ENCODE data around the gene HYDIN. TPM values are rescaled to one million over a fixed set of nuclear protein-coding genes. Genes with fewer than 3 reads are reported as not detected.

The HYDIN gene
- polyA plus RNA-seq, 1 donor from 2014 or later = 2.2 TPM

- no peak for TF ChIP-seq TAF1 (IDR thresholded peaks at IDR 0.05; ENCODE audit: low read depth)
- no peak for TF ChIP-seq CTCF (IDR thresholded peaks at IDR 0.05; ENCODE audit: poor library complexity, severe bottlenecking)
Observed at GRCh38 chr16:70767377-70768202, 462.9 kb downstream of the HYDIN start (continued).

DNA sequence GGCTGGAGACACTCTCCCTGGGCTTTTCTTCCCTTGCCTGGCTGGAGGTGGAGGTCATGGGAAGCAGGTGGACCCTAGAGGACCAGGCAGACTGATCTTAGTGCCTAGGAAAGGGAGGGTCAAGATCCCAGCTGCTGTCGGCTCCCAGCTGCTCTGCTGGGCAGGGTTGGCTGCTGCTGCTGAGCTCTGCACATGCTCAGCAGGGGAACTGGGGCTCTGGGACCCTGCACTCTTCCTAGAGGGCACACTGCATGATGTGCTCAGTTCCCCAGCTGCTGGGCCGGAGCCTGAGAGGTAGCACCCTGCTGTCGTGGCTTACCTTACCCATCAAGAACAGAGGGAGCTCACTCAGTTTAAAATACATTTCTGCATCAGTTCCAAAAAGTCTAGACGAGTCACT lies 463.9 kb downstream of the HYDIN start:
- Histone ChIP-seq H3K79me2 (replicated peaks; ENCODE audit: insufficient read depth, low read length) (no peaks in the 10 kb centered on the region), H3K27ac (ENCODE audit: low read length) (no peak overlapping the region), H4K20me1 (ENCODE audit: insufficient read depth) (no peaks in the 10 kb centered on the region), H3K9me3 (ENCODE audit: low read length) (no peaks in the 10 kb centered on the region), H3K4me2 (ENCODE audit: low read length) (no peak overlapping the region), H3K9ac (ENCODE audit: low read length) (no peak overlapping the region), H3K9me2 (ENCODE audit: insufficient read depth, low read length) (no peaks in the 10 kb centered on the region), H3K36me3 (ENCODE audit: insufficient read depth, low read length) (no peaks in the 10 kb centered on the region), H3K4me3 (ENCODE audit: low read length) (no peak overlapping the region), H2AFZ (ENCODE audit: low read depth, low read length) (no peak overlapping the region), H3F3A (ENCODE audit: insufficient read depth, low read length, poor library complexity, severe bottlenecking) (no peaks in the 10 kb centered on the region), H3K27me3 (ENCODE audit: insufficient read depth, low read depth, low read length) (no peaks in the 10 kb centered on the region)
- TF ChIP-seq EZH2 (IDR thresholded peaks at IDR 0.05; ENCODE audit: borderline replicate concordance, insufficient read depth, low read length, poor library complexity, severe bottlenecking) (no peak), CTCF (IDR thresholded peaks at IDR 0.05; ENCODE audit: poor library complexity, severe bottlenecking) (no peak), POLR2AphosphoS5 (IDR thresholded peaks at IDR 0.05) (no peak), SMC3 (conservative IDR thresholded peaks at IDR 0.05; ENCODE audit: poor library complexity) (no peak), TAF1 (IDR thresholded peaks at IDR 0.05; ENCODE audit: low read depth) (no peak), EP300 (conservative IDR thresholded peaks at IDR 0.05; ENCODE audit: poor library complexity, severe bottlenecking) (no peak)

GRCh38 chr16:70766176-70766575 lies 464.3 kb downstream of the HYDIN start:
- Histone ChIP-seq H3K9me3 (ENCODE audit: low read length) (no peaks in the 10 kb centered on the region), H3K79me2 (replicated peaks; ENCODE audit: insufficient read depth, low read length) (no peaks in the 10 kb centered on the region), H3K27ac (ENCODE audit: low read length) (no peak overlapping the region), H3F3A (ENCODE audit: insufficient read depth, low read length, poor library complexity, severe bottlenecking) (no peaks in the 10 kb centered on the region), H3K9me2 (ENCODE audit: insufficient read depth, low read length) (no peaks in the 10 kb centered on the region), H3K4me2 (ENCODE audit: low read length) (no peak overlapping the region), H3K36me3 (ENCODE audit: insufficient read depth, low read length) (no peaks in the 10 kb centered on the region), H2AFZ (ENCODE audit: low read depth, low read length) (no peak overlapping the region), H3K9ac (ENCODE audit: low read length) (no peak overlapping the region), H3K4me3 (ENCODE audit: low read length) (no peak overlapping the region), H4K20me1 (ENCODE audit: insufficient read depth) (no peaks in the 10 kb centered on the region), H3K27me3 (ENCODE audit: insufficient read depth, low read depth, low read length) (no peaks in the 10 kb centered on the region)
- TF ChIP-seq SMC3 (conservative IDR thresholded peaks at IDR 0.05; ENCODE audit: poor library complexity) (no peak), EP300 (conservative IDR thresholded peaks at IDR 0.05; ENCODE audit: poor library complexity, severe bottlenecking) (no peak), TAF1 (IDR thresholded peaks at IDR 0.05; ENCODE audit: low read depth) (no peak), CTCF (IDR thresholded peaks at IDR 0.05; ENCODE audit: poor library complexity, severe bottlenecking) (no peak), EZH2 (IDR thresholded peaks at IDR 0.05; ENCODE audit: borderline replicate concordance, insufficient read depth, low read length, poor library complexity, severe bottlenecking) (no peak), MXI1 (conservative IDR thresholded peaks at IDR 0.05; ENCODE audit: poor library complexity, severe bottlenecking) (no peak), RAD21 (conservative IDR thresholded peaks at IDR 0.05) (no peak), POLR2AphosphoS5 (IDR thresholded peaks at IDR 0.05) (no peak)
- TF ChIP-seq, protein P1, sequence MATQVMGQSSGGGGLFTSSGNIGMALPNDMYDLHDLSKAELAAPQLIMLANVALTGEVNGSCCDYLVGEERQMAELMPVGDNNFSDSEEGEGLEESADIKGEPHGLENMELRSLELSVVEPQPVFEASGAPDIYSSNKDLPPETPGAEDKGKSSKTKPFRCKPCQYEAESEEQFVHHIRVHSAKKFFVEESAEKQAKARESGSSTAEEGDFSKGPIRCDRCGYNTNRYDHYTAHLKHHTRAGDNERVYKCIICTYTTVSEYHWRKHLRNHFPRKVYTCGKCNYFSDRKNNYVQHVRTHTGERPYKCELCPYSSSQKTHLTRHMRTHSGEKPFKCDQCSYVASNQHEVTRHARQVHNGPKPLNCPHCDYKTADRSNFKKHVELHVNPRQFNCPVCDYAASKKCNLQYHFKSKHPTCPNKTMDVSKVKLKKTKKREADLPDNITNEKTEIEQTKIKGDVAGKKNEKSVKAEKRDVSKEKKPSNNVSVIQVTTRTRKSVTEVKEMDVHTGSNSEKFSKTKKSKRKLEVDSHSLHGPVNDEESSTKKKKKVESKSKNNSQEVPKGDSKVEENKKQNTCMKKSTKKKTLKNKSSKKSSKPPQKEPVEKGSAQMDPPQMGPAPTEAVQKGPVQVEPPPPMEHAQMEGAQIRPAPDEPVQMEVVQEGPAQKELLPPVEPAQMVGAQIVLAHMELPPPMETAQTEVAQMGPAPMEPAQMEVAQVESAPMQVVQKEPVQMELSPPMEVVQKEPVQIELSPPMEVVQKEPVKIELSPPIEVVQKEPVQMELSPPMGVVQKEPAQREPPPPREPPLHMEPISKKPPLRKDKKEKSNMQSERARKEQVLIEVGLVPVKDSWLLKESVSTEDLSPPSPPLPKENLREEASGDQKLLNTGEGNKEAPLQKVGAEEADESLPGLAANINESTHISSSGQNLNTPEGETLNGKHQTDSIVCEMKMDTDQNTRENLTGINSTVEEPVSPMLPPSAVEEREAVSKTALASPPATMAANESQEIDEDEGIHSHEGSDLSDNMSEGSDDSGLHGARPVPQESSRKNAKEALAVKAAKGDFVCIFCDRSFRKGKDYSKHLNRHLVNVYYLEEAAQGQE (IDR thresholded peaks at IDR 0.05; ENCODE audit: borderline replicate concordance) = no peak
